IMR-90 (cell line): ENCODE results near the gene PROSER2. TPM values are rescaled to one million over a fixed set of nuclear protein-coding genes. Genes with fewer than 3 reads are reported as not detected.

ENCODE experiments used
- ATAC-seq: fragments of 200-7000 bp; cut with Tn5 transposase; 2 replicates; pipeline ENCODE4 v1.9.1; 2020; ENCODE audit warnings: low read depth, mild to moderate bottlenecking, moderate library complexity
- BruUV-seq: library from RNA; stranded (reverse); fragments of 400-500 nt; replicated peaks from 2 replicates; lab custom pipeline; 2021; lab: Mats Ljungman, UMichigan
- CTCF ChIA-PET: fragments of 300-600 bp; formaldehyde crosslinking; extraction: SDS; loops from one replicate; lab custom pipeline; 2021; ENCODE audit warnings: antibody characterized with exemption; lab: Yijun Ruan, JAX
- POLR2A ChIA-PET: fragments of 300-600 bp; sonication (Branson Sonifier 250); formaldehyde crosslinking; loops from one replicate; lab custom pipeline; 2022; ENCODE audit warnings: antibody characterized with exemption; ENCODE audit not compliant: unreplicated experiment; lab: Charles Lee
- DNase-seq: peaks from one replicate; pipeline ENCODE4 v3.0.0; 2013
- H2AFZ ChIP-seq: replicated peaks from 2 replicates; pipeline ENCODE3; 2013; ENCODE audit warnings: low read length, mild to moderate bottlenecking; ENCODE audit not compliant: poor library complexity
- H2AK5ac ChIP-seq: 2 replicates; pipeline ENCODE4 v1.6.1; 2013; ENCODE audit warnings: low read depth, low read length, inconsistent platforms
- H2AK9ac ChIP-seq: replicated peaks from 2 replicates; pipeline ENCODE3; 2013; ENCODE audit warnings: mild to moderate bottlenecking, low read depth, low read length, moderate library complexity; ENCODE audit not compliant: poor library complexity
- H2BK120ac ChIP-seq: 2 replicates; pipeline ENCODE4 v1.6.1; 2013; ENCODE audit warnings: low read depth, low read length, inconsistent platforms
- H2BK15ac ChIP-seq: 3 replicates; pipeline ENCODE4 v1.6.1; 2013; ENCODE audit warnings: low read depth, low read length, inconsistent platforms
- H2BK20ac ChIP-seq: 2 replicates; pipeline ENCODE4 v1.6.1; 2013; ENCODE audit warnings: low read depth, mild to moderate bottlenecking, inconsistent platforms, low read length, moderate library complexity
- H2BK5ac ChIP-seq: 2 replicates; pipeline ENCODE4 v1.6.1; 2013; ENCODE audit warnings: mild to moderate bottlenecking, low read depth, low read length, inconsistent platforms; ENCODE audit not compliant: poor library complexity, severe bottlenecking
- H3K14ac ChIP-seq: replicated peaks from 2 replicates; pipeline ENCODE4 v1.6.1; 2013; ENCODE audit warnings: low read depth, low read length, inconsistent platforms
- H3K18ac ChIP-seq: 2 replicates; pipeline ENCODE4 v1.6.1; 2013; ENCODE audit warnings: low read depth, low read length, control low read depth
- H3K23ac ChIP-seq: 2 replicates; pipeline ENCODE4 v1.6.1; 2013; ENCODE audit warnings: low read depth, low read length, inconsistent platforms
- H3K27ac ChIP-seq: 2 replicates; pipeline ENCODE4 v1.5.1; 2013; ENCODE audit warnings: mild to moderate bottlenecking, control low read depth, low read length; ENCODE audit not compliant: insufficient read depth
- H3K27me3 ChIP-seq: 2 replicates; pipeline ENCODE4 v1.6.1; 2013; ENCODE audit warnings: low read length; ENCODE audit not compliant: control insufficient read depth, insufficient read depth
- H3K36me3 ChIP-seq: 2 replicates; pipeline ENCODE4 v1.6.1; 2013; ENCODE audit warnings: low read length, mixed read lengths; ENCODE audit not compliant: control insufficient read depth, insufficient read depth
- H3K4ac ChIP-seq: 2 replicates; pipeline ENCODE4 v1.6.1; 2013; ENCODE audit warnings: low read depth, low read length, inconsistent platforms
- H3K4me1 ChIP-seq: 2 replicates; pipeline ENCODE4 v1.6.1; 2013; ENCODE audit warnings: low read length, mixed read lengths; ENCODE audit not compliant: control insufficient read depth, insufficient read depth
- H3K4me2 ChIP-seq: 2 replicates; pipeline ENCODE4 v1.6.1; 2013; ENCODE audit warnings: low read depth, mild to moderate bottlenecking, control low read depth, low read length, moderate library complexity
- H3K4me3 ChIP-seq: 2 replicates; pipeline ENCODE4 v1.5.1; 2013; ENCODE audit warnings: low read depth, mild to moderate bottlenecking, control low read depth, low read length, moderate library complexity; ENCODE audit not compliant: insufficient read depth
- H3K56ac ChIP-seq: 2 replicates; pipeline ENCODE4 v1.6.1; 2013; ENCODE audit warnings: low read length, inconsistent platforms; ENCODE audit not compliant: insufficient read depth; ENCODE audit errors: extremely low read depth
- H3K79me1 ChIP-seq, 2 experiments: 2 replicates each; pipeline ENCODE4 v1.6.1; 2013; ENCODE audit warnings: low read length in 2 of 2, inconsistent platforms in 1 of 2, low read depth in 1 of 2
- H3K9ac ChIP-seq: 2 replicates; pipeline ENCODE4 v1.6.1; 2013; ENCODE audit warnings: low read depth, low read length, control low read depth
- H3K9me1 ChIP-seq: 2 replicates; pipeline ENCODE4 v1.6.1; 2013; ENCODE audit warnings: low read length, inconsistent platforms; ENCODE audit not compliant: insufficient read depth
- H3K9me3 ChIP-seq: 2 replicates; pipeline ENCODE4 v1.6.1; 2013; ENCODE audit warnings: low read length; ENCODE audit not compliant: control insufficient read depth, insufficient read depth
- H4K20me1 ChIP-seq: 2 replicates; pipeline ENCODE4 v1.6.1; 2013; ENCODE audit warnings: low read length, inconsistent platforms; ENCODE audit not compliant: insufficient read depth
- H4K5ac ChIP-seq: 2 replicates; pipeline ENCODE4 v1.6.1; 2013; ENCODE audit warnings: mild to moderate bottlenecking, low read depth, low read length, control low read depth
- H4K8ac ChIP-seq, 2 experiments: 2 replicates each; pipeline ENCODE4 v1.6.1; 2013; ENCODE audit warnings: low read depth in 2 of 2, low read length in 2 of 2, control low read depth in 1 of 2, inconsistent platforms in 1 of 2
- H4K91ac ChIP-seq: 2 replicates; pipeline ENCODE4 v1.6.1; 2013; ENCODE audit warnings: low read depth, low read length, inconsistent platforms; ENCODE audit not compliant: insufficient read depth
- BHLHE40 ChIP-seq: fragments of 150-350 bp; IDR thresholded peaks from 2 replicates; pipeline ENCODE4 v1.6.1; 2016; ENCODE audit warnings: mild to moderate bottlenecking, low read depth, low read length
- CEBPB ChIP-seq: IDR thresholded peaks from 2 replicates; pipeline ENCODE4 v1.6.1; 2012; ENCODE audit warnings: low read depth, low read length, improper control_type of control experiment
- CHD1 ChIP-seq: IDR thresholded peaks from 2 replicates; pipeline ENCODE4 v1.6.1; 2012; ENCODE audit warnings: low read depth, low read length, improper control_type of control experiment
- FOS ChIP-seq: fragments of 150-350 bp; IDR thresholded peaks from 2 replicates; pipeline ENCODE4 v1.6.1; 2016; ENCODE audit warnings: low read depth, low read length
- MAZ ChIP-seq: IDR thresholded peaks from 2 replicates; pipeline ENCODE4 v1.6.1; 2012; ENCODE audit warnings: low read depth, mild to moderate bottlenecking, low read length, improper control_type of control experiment, moderate library complexity, borderline replicate concordance
- MXI1 ChIP-seq: IDR thresholded peaks from 2 replicates; pipeline ENCODE4 v1.6.1; 2012; ENCODE audit warnings: low read depth, mild to moderate bottlenecking, low read length, moderate library complexity, borderline replicate concordance
- NFE2L2 ChIP-seq: fragments of 150-350 bp; IDR thresholded peaks from 2 replicates; pipeline ENCODE4 v1.6.1; 2016; ENCODE audit warnings: low read depth, mild to moderate bottlenecking, low read length
- POLR2A ChIP-seq: IDR thresholded peaks from 2 replicates; pipeline ENCODE4 v1.6.1; 2012; ENCODE audit warnings: mild to moderate bottlenecking, low read depth, low read length
- RAD21 ChIP-seq: IDR thresholded peaks from 2 replicates; pipeline ENCODE4 v1.6.1; 2012; ENCODE audit warnings: low read length, improper control_type of control experiment
- RCOR1 ChIP-seq: IDR thresholded peaks from 2 replicates; pipeline ENCODE4 v1.6.1; 2012; ENCODE audit warnings: mild to moderate bottlenecking, low read length, improper control_type of control experiment; ENCODE audit not compliant: insufficient replicate concordance
- RFX5 ChIP-seq: IDR thresholded peaks from 2 replicates; pipeline ENCODE4 v1.8.0; 2012; ENCODE audit warnings: low read depth, mild to moderate bottlenecking, low read length, moderate library complexity
- SMC3 ChIP-seq: fragments of 150-350 bp; IDR thresholded peaks from 2 replicates; pipeline ENCODE4 v1.6.1; 2016; ENCODE audit warnings: low read depth, mild to moderate bottlenecking, antibody characterized with exemption, low read length, moderate library complexity
- WGBS, 2 experiments: methylation state at CpG; one replicate each; pipeline versions ENCODE4 v1.1.5 to v1.1.7; 2013; ENCODE audit warnings: missing lambda C conversion rate in 2 of 2; ENCODE audit not compliant: insufficient read length in 1 of 2; ENCODE audit errors: extremely low coverage in 2 of 2; 5-methylcytosine and 5-hydroxymethylcytosine counted together
- dilution Hi-C: fragments of 300-500 bp; cut with HindIII; formaldehyde crosslinking; loops from one replicate; pipeline ENCODE4 v1.14.3; 2018; ENCODE audit warnings: low sequenced_read_pairs; ENCODE audit not compliant: unreplicated experiment
- in situ Hi-C: fragments of 300-500 bp; cut with MboI; formaldehyde crosslinking; loops from 3 replicates; pipeline ENCODE4 v1.14.3; 2019; ENCODE audit warnings: low sequenced_read_pairs, inconsistent platforms, mixed read lengths
- intact Hi-C: fragments of 100-400 bp; cut with micrococcal nuclease; formaldehyde crosslinking; loops from 2 replicates; pipeline ENCODE4 v1.10.0; 2022
- polyA plus RNA-seq, 3 experiments: library from polyadenylated mRNA; depleted of rRNA; stranded (reverse); fragments of >200 nt; gene quantifications; 2 replicates each; pipeline ENCODE4 v1.2.3, GENCODE V29; 2012; ENCODE audit warnings: low replicate concordance in 1 of 3
- total RNA-seq: library from RNA; depleted of rRNA; stranded (reverse); fragments of >200 nt; gene quantifications from 2 replicates; pipeline ENCODE4 v1.2.3, GENCODE V29; 2012
- TF ChIP-seq, protein P1 (sequence below): fragments of 150-350 bp; IDR thresholded peaks from 2 replicates; pipeline ENCODE4 v1.6.1; 2016; ENCODE audit warnings: low read depth, mild to moderate bottlenecking, low read length, moderate library complexity, borderline replicate concordance
- TF ChIP-seq, protein P2 (sequence below): conservative IDR thresholded peaks from 2 replicates; pipeline ENCODE4 v1.5.1; 2012; ENCODE audit warnings: mild to moderate bottlenecking, low read depth, low read length, improper control_type of control experiment
- TF ChIP-seq, protein P3 (sequence below): fragments of 150-350 bp; IDR thresholded peaks from 2 replicates; pipeline ENCODE4 v1.6.1; 2017; ENCODE audit warnings: mild to moderate bottlenecking, antibody characterized with exemption, low read length, low read depth

Gene PROSER2
- total and polyA plus RNA-seq, 2 of the 4 experiments (the other 2 are of a cell fraction), result 1.4 to 2.0 TPM

GRCh38 chr10:11866199-11866925 is 43.2 kb downstream of the PROSER2 start:
- BruUV-seq, result no TSS peak
- no peak overlapping the region for H2AK5ac ChIP-seq
- no peak for DNase-seq
- H3K9me3 ChIP-seq, result no peaks in the 10 kb centered on the region
- no peak overlapping the region for H2AK9ac ChIP-seq
- H3K4me3 ChIP-seq, result no peak overlapping the region
- intact Hi-C loops (no loop called here), in situ Hi-C loops (no loop called here), dilution Hi-C loops (no loop called here)
- WGBS, 2 experiments, result 91% methylated on average over 13 of the region's 18 CpGs; no CpG with 5 or more reads in 1 of the 2 experiments
- H2BK15ac ChIP-seq, result no peak overlapping the region
- ATAC-seq, result no peak
- H3K4me2 ChIP-seq, result no peak overlapping the region
- no peak overlapping the region for H2BK5ac ChIP-seq
- no peak overlapping the region for H3K56ac ChIP-seq
- no peaks in the 10 kb centered on the region for H3K36me3 ChIP-seq
- no peak overlapping the region for H2BK20ac ChIP-seq
- CTCF ChIA-PET, result no interaction called here
- H3K9ac ChIP-seq, result no peak overlapping the region
- POLR2A ChIA-PET, result no interaction called here
- H4K91ac ChIP-seq, result no peak overlapping the region
- H4K5ac ChIP-seq, result no peak overlapping the region
- H4K20me1 ChIP-seq, result no peaks in the 10 kb centered on the region
- TF ChIP-seq, protein P1, sequence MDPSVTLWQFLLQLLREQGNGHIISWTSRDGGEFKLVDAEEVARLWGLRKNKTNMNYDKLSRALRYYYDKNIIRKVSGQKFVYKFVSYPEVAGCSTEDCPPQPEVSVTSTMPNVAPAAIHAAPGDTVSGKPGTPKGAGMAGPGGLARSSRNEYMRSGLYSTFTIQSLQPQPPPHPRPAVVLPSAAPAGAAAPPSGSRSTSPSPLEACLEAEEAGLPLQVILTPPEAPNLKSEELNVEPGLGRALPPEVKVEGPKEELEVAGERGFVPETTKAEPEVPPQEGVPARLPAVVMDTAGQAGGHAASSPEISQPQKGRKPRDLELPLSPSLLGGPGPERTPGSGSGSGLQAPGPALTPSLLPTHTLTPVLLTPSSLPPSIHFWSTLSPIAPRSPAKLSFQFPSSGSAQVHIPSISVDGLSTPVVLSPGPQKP, result no peak
- no peak for TF ChIP-seq BHLHE40
- no peak for TF ChIP-seq SMC3
- no peak for TF ChIP-seq NFE2L2
- TF ChIP-seq FOS, result no peak
- TF ChIP-seq CHD1, result no peak
- TF ChIP-seq, protein P2, sequence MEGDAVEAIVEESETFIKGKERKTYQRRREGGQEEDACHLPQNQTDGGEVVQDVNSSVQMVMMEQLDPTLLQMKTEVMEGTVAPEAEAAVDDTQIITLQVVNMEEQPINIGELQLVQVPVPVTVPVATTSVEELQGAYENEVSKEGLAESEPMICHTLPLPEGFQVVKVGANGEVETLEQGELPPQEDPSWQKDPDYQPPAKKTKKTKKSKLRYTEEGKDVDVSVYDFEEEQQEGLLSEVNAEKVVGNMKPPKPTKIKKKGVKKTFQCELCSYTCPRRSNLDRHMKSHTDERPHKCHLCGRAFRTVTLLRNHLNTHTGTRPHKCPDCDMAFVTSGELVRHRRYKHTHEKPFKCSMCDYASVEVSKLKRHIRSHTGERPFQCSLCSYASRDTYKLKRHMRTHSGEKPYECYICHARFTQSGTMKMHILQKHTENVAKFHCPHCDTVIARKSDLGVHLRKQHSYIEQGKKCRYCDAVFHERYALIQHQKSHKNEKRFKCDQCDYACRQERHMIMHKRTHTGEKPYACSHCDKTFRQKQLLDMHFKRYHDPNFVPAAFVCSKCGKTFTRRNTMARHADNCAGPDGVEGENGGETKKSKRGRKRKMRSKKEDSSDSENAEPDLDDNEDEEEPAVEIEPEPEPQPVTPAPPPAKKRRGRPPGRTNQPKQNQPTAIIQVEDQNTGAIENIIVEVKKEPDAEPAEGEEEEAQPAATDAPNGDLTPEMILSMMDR, result no peak
- no peak for TF ChIP-seq RCOR1
- TF ChIP-seq MAZ, result no peak
- TF ChIP-seq MXI1, result no peak
- TF ChIP-seq, protein P3, sequence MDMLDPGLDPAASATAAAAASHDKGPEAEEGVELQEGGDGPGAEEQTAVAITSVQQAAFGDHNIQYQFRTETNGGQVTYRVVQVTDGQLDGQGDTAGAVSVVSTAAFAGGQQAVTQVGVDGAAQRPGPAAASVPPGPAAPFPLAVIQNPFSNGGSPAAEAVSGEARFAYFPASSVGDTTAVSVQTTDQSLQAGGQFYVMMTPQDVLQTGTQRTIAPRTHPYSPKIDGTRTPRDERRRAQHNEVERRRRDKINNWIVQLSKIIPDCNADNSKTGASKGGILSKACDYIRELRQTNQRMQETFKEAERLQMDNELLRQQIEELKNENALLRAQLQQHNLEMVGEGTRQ, result no peak
- no peak for TF ChIP-seq POLR2A
- TF ChIP-seq RAD21, result no peak
- no peak for TF ChIP-seq RFX5
- no peak for TF ChIP-seq CEBPB
- no peak overlapping the region for H4K8ac ChIP-seq
- no peak overlapping the region for H3K18ac ChIP-seq
- no peak overlapping the region for H3K4ac ChIP-seq
- H3K79me1 ChIP-seq, result no peaks in the 10 kb centered on the region
- no peaks in the 10 kb centered on the region for H3K27me3 ChIP-seq
- H3K14ac ChIP-seq, result no peak overlapping the region
- no peak overlapping the region for H2AFZ ChIP-seq
- no peak overlapping the region for H2BK120ac ChIP-seq
- H3K23ac ChIP-seq, result no peak overlapping the region
- H3K4me1 ChIP-seq, result no peaks in the 10 kb centered on the region
- H3K9me1 ChIP-seq, result peaks cover 6% of the 10 kb centered on the region; the same call in 1 of the 2 replicates
- H3K27ac ChIP-seq, result no peak overlapping the region
